GM21423 (cell line): Measurements from ENCODE around the gene AGR2.

Experiments
- ATAC-seq: cut with Tn5 transposase; IDR thresholded peaks from one replicate; pipeline ENCODE4 v1.9.1; 2021; ENCODE audit warnings: mild to moderate bottlenecking, moderate library complexity; ENCODE audit not compliant: unreplicated experiment

Gene AGR2

GRCh38 chr7:16743236-16743635 is 61.6 kb downstream of the AGR2 start:
- no peak for ATAC-seq

- ATAC-seq: no peak
These were observed 62.3 kb downstream of the AGR2 start for GRCh38 chr7:16742547-16742946.
